Activated gamma-delta T cell (primary cell): ENCODE measurements around the gene FLT1.

ENCODE experiments used
- DNase-seq: peaks from one replicate; lab custom pipeline; 2025; lab: John Stamatoyannopoulos, UW

The FLT1 gene

DNA sequence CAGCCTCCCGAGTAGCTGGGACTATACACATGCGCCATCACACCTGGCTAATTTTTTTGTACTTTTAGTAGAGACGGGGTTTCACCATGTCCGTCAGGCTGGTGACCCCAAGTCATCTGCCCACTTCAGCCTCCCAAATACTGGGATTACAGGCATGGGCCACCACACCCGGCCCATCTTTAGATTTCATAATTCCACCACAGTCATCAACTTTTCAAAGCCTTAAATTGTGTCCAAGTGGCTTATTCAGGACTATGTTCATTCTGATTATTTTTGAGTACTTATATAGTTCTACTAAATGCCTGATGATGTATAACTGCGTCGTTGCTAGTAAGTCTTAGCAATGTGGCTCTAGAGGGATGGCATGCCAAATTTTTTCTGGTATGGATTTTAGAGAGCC, 36.9 kb downstream of the FLT1 start:
- no peak for DNase-seq

DNA sequence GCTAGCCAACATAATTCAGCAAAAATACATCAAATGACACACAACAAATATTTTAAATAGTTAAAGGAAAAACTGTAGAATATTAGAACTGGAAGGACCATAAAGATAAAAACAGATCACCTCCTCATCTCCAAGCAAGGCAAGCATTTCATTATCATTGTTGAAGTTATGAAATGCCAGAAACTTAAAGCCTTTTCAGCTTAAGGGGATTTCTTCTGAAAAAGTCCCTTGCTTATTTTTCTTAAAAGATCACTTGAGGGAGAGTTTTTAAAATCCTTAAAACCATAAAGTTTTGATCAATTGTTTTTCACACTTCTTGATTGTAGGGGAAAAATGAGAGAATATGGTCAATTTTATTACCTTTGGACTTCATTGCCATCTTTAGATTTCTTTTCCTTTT, 37.4 kb downstream of the FLT1 start:
- DNase-seq, result no peak

DNA sequence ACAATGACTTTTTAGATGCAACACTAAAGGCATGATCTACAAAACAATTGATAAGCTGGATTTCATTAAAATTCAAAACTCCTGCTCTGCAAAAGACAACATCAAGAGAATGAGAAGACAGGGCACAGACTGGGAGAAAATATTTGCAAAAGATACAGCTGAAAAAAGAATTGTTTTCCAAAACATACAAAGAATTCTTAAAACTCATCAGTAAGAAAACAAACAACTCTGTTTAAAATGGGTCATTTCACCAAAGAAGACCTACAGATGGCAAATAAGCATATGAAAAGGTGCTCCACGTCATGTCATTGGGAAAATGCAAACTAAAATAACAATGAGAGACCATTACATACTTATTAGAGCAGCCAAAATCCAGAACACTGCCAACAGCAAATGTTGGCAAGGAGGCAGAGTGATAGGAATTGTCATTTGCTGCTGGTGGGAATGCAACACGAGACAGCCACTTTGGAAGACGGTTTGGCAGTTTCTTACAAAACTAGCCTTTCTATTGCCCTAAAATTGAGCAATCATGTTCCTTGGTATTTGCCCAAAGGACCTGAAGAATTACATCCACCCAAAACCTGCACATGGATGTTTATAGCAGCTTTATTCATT, 39.2 kb downstream of the FLT1 start:
- no peak for DNase-seq

GRCh38 chr13:28452755-28453154, 42.2 kb downstream of the FLT1 start:
- DNase-seq, result no peak

GRCh38 chr13:28451482-28452217, 43.3 kb downstream of the FLT1 start:
- DNase-seq, result no peak

- DNase-seq, result no peak
Measured at GRCh38 chr13:28449826-28450773, 44.8 kb downstream of the FLT1 start.

- no peak for DNase-seq
Measured at GRCh38 chr13:28448651-28449358, 46.1 kb downstream of the FLT1 start.

GRCh38 chr13:28447989-28448388, 46.9 kb downstream of the FLT1 start:
- no peak for DNase-seq

- DNase-seq, result no peak
Measured at GRCh38 chr13:28447206-28447605, 47.7 kb downstream of the FLT1 start.

GRCh38 chr13:28442839-28443238, 52.1 kb downstream of the FLT1 start:
- no peak for DNase-seq

DNA sequence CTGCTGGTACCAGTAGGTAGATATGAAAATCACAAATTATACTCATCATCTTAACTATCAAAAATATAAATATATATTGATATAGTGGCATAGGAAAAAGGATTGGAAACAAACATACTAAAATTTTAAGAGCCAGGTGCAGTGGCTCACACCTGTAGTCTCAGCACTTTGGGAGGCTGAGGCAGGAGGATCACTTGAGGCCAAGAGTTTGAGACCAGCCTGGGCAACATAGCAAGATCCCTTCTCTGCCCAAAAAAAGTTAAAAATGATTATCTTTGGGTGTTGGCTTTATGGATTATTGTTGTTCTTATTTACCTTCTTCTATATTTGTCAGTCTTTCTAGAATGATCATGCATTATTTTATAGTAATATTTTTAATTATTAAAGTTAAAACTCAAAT, 53.4 kb downstream of the FLT1 start:
- DNase-seq, result no peak

DNA sequence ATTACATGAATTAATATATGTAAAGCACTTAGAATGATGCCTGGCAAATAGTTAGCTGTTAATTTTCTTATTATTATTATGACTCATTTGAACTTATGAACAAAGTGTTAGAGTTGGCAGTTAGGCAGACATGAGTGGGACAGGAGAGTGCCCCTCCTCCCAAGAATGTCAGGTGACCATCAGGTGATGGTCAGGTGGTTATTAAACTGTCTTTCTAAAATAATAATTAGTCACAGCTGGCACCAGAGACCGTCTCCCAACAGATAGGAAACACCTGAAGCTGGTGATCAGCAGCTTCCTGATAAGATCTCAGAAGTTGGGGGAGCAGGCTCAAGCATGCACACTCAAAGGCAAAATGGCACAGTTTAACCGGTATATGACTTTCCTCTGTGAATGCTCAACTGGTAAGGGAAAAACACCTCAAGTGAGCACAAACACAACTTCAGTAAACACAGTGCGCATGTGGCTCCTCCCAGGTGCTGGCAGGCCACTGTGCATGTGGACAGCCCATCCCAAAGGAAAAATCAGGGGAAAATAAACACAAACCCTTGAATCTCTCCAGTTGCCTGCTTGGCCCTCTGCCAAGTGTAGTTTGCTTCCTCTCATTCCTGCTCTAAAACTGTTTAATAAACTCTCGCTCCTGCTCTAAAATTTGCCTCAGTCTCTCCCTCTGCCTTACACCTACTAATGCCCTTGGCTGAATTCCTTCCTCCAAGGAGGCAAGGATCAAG, 54.0 kb downstream of the FLT1 start:
- DNase-seq, result no peak

DNA sequence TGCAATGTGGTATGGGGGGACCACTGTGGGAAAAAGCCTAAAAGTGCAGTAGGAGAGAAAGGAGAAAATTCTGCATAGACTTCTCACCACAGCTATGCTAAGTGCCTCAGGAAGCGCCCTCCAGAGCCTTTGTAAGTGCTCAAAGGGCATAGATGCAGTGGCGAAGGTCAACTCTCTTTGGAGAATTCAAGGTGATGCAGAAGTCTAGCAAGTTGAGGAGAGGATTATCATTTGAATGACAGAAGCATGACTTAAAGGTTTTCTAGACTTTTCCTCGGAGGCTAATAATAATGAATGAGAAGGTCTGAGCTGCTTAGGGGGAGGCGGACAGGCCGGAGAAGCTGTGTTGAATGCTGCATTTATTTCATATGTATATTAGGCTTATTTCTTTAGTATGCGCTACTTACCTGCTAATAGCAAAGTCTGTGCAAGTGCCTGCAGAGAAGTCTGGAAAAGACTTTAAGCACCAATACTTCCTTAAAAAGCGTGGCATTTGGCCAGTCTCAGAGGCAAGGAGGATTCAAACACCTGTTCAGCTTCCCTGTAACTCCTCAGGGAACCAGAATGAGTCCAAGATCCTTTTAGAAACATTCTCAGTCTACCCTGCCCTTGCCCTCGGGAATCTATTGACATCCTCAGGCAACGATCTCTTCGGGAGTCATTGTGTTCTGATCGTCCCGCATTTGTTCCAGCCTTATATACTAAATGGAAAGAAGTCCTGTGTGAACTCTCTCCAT, 56.2 kb downstream of the FLT1 start:
- DNase-seq, result no peak

GRCh38 chr13:28438067-28438466, 56.9 kb downstream of the FLT1 start:
- no peak for DNase-seq

DNA sequence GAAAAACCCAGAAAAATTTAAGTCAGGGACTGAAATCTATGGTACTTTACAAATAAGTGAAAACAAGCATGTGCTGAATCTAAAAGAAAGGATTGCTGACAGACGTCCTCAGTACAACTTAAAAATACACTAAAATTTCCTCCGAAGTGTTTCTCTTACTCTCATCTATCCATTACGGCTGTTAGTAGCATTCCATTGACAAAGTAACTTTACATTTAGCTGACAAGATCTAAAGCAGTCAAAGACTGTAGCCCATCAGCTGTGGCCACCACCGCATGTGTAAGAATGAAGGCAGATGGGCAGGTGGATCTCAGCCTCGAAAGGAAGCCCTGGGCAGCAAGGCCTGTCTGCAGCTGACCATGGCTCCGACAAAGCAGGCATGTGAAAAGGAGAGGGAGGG, 59.0 kb downstream of the FLT1 start:
- DNase-seq, result no peak

GRCh38 chr13:28434926-28435325, 60.0 kb downstream of the FLT1 start:
- DNase-seq, result no peak

DNA sequence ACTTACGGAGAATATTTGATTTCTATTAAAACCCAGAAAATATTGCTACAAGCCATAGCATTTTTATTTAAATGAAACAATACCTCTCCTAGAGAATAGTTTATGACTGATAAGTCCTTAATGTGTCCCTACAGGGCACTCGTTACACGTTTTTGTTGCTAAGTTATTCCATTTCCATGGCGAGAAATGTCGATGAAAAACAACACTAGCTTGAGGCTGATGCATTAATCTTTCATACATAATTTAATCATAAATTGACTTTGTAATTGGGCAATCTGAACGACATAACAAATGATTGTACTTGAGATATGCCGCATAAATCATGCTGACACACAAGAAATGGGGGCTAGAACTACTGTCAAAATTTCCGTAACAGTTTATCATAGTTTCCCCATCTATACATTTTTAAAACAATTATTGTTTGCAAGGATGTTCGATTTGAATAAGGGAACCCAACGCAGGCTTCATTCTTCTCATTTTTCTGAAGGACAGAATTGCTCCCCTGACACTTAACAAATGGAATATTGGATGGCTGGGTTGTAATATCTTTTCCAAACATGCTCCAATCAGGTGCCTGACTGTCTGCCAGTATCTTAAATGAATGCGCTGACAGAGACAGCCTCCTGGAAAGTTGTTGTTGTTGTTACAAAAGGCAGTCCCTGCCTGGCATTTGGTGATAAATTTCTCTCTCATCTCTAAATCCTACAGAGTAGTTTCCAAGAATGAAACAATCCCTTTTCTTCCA, 61.9 kb downstream of the FLT1 start:
- DNase-seq, result no peak

DNA sequence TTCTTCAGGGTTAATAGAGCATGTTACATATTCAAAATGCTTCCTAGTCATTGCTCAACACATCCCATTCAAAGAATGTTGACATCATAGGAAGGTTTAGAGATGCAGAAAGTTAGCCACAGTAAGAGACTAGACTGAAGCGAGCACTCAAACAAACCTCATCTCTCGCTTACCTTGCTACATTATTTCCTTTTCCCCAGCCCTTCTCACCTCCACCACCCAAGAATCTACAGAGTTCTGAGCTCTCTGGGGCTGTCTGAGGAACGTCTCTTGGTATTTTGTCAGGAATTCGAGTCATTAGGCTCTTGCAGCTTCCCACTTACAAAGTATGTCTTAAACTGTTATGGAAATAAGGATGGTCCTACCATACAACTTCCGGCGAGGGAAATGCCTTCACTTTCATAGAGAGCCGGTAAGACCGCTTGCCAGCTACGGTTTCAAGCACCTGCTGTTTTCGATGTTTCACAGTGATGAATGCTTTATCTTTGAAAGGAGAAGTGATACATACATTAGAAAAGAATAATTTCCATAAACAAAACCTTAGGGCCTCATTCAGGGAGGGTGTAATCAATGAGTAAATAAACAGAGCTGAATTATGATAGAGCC, 65.1 kb downstream of the FLT1 start:
- DNase-seq, result no peak

DNA sequence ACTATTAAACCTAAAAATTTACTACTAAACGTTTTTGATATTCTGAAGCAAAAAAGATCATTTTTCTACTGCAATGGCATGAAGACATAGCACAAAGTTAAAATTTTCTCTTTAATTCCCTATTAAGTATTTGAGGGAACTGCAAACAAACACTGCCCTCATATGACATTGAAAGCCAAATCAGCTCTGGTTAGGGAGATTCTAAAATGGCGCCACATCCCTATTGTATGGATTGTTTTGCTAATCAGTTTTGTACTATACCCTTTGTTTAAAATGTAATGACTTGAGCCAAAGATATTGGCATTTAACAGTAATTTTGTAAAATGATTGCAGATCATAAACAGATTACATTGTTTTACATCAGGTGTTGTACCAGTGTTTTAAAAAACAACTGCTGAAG, 65.8 kb downstream of the FLT1 start:
- no peak for DNase-seq

DNA sequence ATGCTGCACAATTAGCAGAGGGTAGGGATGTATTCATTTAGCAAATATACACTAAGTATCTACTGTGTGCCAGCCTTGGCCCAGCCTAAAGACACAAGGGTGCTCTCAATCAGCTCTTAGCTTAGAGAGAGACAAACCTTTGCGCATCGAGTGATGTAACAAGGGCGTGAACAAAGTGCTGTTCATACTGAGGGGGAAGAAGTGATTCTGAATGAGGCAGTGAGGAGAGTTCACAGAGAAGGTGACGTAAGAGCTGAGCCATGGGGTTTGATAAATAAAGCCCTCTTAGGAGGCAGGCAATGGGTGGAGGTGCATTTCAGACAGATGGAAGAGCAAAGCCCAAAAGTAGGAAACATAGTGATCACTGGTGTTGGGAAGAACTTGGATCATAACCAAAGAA, 68.5 kb downstream of the FLT1 start:
- no peak for DNase-seq
